HG03520 (cell line): ENCODE data around the gene CLASP2.
"Not testable (repeated sequence)": the region's sequence is repeated elsewhere in the genome, so short reads cannot be mapped to it uniquely, and the experiment has no call there.

Source experiments
- ATAC-seq: cut with Tn5 transposase; IDR thresholded peaks from one replicate; pipeline ENCODE4 v1.9.1; 2021; ENCODE audit warnings: mild to moderate bottlenecking, moderate library complexity; ENCODE audit not compliant: unreplicated experiment

CLASP2 gene

GRCh38 chr3:33461097-33461496, 257.0 kb downstream of the CLASP2 start:
- ATAC-seq: no peak

GRCh38 chr3:33459577-33459976, 258.5 kb downstream of the CLASP2 start:
- ATAC-seq: not testable (repeated sequence)

- ATAC-seq: no peak
Measured at GRCh38 chr3:33458446-33458845, 259.6 kb downstream of the CLASP2 start.

DNA sequence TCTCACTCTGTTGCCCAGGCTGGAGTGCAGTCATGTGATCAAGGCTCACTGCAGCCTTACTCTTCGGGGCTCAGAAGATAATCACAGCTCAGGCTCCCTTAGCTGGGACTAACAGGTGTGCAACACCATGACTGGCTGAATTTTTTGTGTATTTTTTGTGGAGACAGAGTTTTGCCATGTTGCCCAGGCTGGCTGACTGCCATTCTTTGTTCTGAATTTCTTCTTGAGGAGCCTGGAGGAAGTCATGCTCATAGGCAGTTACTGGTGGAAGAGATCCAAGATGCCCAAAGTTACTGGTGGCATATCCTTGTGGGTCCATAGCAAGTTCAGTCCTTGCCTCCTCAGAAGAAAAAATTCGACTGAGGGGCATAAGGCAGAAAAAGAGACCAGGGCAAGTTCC, 261.3 kb downstream of the CLASP2 start:
- no peak for ATAC-seq

DNA sequence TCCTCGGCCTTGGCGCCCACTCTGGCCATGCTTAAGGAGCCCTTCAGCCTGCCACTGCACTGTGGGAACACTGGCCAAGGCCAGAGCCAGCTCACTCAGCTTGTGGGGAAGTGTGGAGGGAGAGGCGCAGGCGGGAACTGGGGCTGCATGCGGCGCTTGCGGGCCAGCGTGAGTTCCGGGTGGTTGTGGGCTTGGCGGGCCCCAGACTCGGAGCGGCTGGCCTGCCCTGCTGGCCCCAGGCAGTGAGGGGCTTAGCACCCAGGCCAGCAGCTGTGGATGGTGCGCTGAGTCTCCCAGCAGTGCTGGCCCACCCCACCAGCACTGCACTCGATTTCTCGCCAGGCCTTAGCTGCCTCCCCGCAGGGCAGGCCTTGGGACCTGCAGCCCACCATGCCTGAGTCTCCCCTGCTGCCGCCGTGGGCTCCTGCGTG, 264.7 kb downstream of the CLASP2 start:
- no peak for ATAC-seq

GRCh38 chr3:33451994-33452393, 266.1 kb downstream of the CLASP2 start:
- not testable (repeated sequence) for ATAC-seq

- ATAC-seq: no peak
Measured at GRCh38 chr3:33447958-33448357, 270.1 kb downstream of the CLASP2 start.

DNA sequence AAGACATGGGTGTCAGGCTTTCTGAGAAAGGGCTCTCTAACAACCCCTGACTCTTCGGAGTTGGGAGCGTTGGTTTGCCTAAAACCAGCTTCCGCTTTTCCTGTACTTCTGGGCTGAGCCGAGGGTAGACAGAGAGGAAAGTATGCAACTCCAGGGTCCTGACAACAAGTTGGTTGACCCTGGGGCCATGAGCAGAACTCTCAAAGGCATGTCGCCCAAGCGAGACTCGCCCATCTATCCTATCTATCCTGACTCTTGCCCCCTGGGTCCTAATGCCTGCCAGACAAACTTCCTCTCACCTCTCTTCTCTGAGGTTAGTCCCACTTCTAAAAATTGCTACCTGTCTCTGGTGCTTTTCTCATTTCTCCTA, 270.8 kb downstream of the CLASP2 start:
- not testable (repeated sequence) for ATAC-seq
